Measurements from ENCODE around the gene NOS1AP.

The NOS1AP gene

DNA sequence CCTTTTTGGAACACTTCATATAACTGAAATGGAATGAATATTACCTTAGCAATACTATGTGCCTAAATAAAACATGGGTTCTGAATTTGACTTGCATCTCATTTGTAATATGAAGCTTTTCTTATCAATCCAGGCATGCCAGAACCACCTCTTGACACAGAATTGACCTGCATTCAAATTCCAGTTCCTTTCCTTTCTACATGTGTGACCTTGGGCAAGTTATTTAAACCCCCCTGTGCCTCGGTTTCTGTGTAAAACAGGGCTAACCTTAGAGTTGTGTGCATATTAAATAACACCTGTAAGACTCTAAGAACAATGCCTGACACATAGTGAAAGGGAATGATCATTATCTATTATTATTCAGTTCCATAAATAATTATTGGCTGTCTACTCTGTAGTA, 2.0 kb upstream of the NOS1AP start:
- TF ChIP-seq, protein P1, sequence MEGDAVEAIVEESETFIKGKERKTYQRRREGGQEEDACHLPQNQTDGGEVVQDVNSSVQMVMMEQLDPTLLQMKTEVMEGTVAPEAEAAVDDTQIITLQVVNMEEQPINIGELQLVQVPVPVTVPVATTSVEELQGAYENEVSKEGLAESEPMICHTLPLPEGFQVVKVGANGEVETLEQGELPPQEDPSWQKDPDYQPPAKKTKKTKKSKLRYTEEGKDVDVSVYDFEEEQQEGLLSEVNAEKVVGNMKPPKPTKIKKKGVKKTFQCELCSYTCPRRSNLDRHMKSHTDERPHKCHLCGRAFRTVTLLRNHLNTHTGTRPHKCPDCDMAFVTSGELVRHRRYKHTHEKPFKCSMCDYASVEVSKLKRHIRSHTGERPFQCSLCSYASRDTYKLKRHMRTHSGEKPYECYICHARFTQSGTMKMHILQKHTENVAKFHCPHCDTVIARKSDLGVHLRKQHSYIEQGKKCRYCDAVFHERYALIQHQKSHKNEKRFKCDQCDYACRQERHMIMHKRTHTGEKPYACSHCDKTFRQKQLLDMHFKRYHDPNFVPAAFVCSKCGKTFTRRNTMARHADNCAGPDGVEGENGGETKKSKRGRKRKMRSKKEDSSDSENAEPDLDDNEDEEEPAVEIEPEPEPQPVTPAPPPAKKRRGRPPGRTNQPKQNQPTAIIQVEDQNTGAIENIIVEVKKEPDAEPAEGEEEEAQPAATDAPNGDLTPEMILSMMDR (IDR thresholded peaks at IDR 0.05; ENCODE audit: low read depth, low read length, missing control alignments) = no peak
- Histone ChIP-seq H3K27me3 (replicated peaks) (peaks cover 5% of the 10 kb centered on the region), H3K4me3 (ENCODE audit: low read depth, low read length) (no peak overlapping the region), H3K27ac (no peak overlapping the region), H3K36me3 (replicated peaks) (no peaks in the 10 kb centered on the region)
- in situ Hi-C loops (cut with HindIII; ENCODE audit: low pct_ligation_motif_present, low sequenced_read_pairs) = no loop called here
- DNase-seq = no peak

DNA sequence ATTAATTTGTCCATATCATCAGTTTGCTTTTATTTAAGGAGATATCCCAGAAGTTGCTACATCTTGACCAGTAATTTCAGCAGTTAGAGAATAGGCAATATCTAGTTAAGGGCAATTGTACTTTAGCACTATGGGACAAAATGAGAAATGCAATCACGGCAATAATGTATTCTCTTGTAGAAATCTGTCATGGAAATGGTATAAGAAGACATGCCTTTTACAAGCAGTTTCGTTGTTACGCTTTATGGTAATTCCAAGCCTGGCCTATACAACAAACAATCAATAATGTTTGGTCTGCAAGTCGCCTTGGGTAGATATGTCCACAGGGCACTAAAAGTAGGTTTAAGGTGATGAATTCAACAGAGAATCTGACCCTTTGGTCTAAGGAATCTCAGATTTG, 1.2 kb upstream of the NOS1AP start:
- H3K4me3 ChIP-seq (ENCODE audit: low read depth, low read length) = no peak overlapping the region
- no peak overlapping the region for H3K27ac ChIP-seq
- in situ Hi-C loops (cut with HindIII; ENCODE audit: low pct_ligation_motif_present, low sequenced_read_pairs) = no loop called here
- no peaks in the 10 kb centered on the region for H3K36me3 ChIP-seq (replicated peaks)
- TF ChIP-seq, protein P1 (IDR thresholded peaks at IDR 0.05; ENCODE audit: low read depth, low read length, missing control alignments) = no peak
- peaks cover 5% of the 10 kb centered on the region for H3K27me3 ChIP-seq (replicated peaks)
- DNase-seq = no peak

DNA sequence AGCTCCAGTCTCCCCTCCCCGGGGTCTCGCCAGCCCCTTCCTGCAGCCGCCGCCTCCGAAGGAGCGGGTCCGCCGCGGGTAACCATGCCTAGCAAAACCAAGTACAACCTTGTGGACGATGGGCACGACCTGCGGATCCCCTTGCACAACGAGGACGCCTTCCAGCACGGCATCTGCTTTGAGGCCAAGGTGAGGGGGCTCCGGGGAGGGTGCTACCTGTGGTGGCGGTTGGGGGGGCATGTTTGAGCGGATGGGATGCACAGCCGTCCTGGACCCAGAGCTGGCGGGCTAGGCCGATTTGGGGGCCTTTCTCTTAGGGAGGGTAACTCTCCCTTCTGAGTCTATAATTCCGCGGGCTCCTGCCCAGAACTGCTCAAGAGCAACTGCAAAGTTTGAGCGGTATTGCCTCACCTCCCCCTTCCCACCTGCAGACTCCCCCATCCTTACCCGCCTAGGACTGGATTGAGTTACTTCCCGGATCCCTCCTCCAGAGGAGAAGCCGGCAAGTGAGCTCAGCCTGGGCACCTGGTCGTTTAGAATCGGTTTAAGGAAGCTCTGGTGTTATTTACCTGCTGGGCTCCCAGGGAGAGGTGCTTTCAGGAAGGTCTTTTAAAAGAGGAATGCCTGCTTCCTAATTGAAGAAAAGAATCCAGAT, 730 bp downstream of the NOS1AP start:
- Histone ChIP-seq H3K4me3 (ENCODE audit: low read depth, low read length) (peak overlapping the region; percentile 59), H3K27ac (no peak overlapping the region), H3K27me3 (replicated peaks) (peaks cover 5% of the 10 kb centered on the region), H3K36me3 (replicated peaks) (no peaks in the 10 kb centered on the region)
- TF ChIP-seq, protein P1 (IDR thresholded peaks at IDR 0.05; ENCODE audit: low read depth, low read length, missing control alignments) = no peak
- in situ Hi-C loops (cut with HindIII; ENCODE audit: low pct_ligation_motif_present, low sequenced_read_pairs) = no loop called here
- DNase-seq = no peak

DNA sequence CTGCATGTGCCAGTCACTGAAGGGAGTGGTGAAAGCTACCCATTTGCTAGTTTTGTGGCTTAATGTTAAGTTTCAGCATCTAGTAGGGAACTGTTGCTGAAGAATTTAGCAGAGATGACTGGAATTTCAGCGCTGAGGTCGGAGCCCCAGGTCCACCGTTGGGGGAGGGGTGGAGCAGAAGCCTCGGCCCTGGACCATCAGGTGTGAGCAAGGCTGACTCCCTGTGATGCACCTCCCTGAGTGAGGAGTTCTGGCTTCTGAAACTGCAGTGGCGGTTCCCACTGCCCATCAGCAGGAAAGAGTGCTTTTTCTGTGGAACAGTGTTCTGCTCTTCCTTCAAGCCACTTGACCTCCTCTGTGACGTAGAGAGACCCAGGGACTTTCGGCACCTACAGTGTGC, 1.3 kb downstream of the NOS1AP start:
- H3K4me3 ChIP-seq (ENCODE audit: low read depth, low read length) = no peak overlapping the region
- TF ChIP-seq, protein P1 (IDR thresholded peaks at IDR 0.05; ENCODE audit: low read depth, low read length, missing control alignments) = no peak
- peaks cover 5% of the 10 kb centered on the region for H3K27me3 ChIP-seq (replicated peaks)
- no peak for DNase-seq
- H3K36me3 ChIP-seq (replicated peaks) = no peaks in the 10 kb centered on the region
- H3K27ac ChIP-seq = no peak overlapping the region
- in situ Hi-C loops (cut with HindIII; ENCODE audit: low pct_ligation_motif_present, low sequenced_read_pairs) = no loop called here

DNA sequence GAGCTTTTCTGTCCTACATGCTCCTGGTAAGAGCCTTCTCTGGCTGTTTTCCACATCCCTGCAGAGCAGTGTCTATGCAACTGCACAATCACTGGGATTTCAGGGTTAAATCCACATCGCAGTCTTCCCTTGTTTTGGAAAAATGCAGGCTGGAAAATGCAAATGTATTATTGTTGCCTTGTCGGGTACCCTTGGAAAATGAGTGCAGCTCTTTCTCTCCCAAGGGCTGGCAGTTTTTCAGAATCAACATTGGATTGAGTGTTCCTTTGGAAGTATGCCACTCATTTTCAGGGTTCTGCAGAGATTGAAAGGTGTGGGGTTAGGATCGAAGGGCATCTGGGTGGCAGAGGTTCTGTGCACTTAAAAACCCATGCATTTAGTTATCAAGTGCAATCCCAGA, 3.2 kb downstream of the NOS1AP start:
- in situ Hi-C loops (cut with HindIII; ENCODE audit: low pct_ligation_motif_present, low sequenced_read_pairs) = no loop called here
- DNase-seq = no peak
- peaks cover 5% of the 10 kb centered on the region for H3K27me3 ChIP-seq (replicated peaks)
- no peak overlapping the region for H3K4me3 ChIP-seq (ENCODE audit: low read depth, low read length)
- TF ChIP-seq, protein P1 (IDR thresholded peaks at IDR 0.05; ENCODE audit: low read depth, low read length, missing control alignments) = no peak
- no peaks in the 10 kb centered on the region for H3K36me3 ChIP-seq (replicated peaks)
- H3K27ac ChIP-seq = no peak overlapping the region
